Activated CD8-positive, alpha-beta memory T cell treated with anti-CD3 and anti-CD28 coated beads for 36 hours (primary cell): ENCODE measurements around the gene LRP2. TPM values are rescaled to one million over a fixed set of nuclear protein-coding genes. Genes with fewer than 3 reads are reported as not detected.
"Not testable (repeated sequence)": the region's sequence is repeated elsewhere in the genome, so short reads cannot be mapped to it uniquely, and the experiment has no call there.

Experiments
- CTCF ChIA-PET: fragments of 350-600 bp; sonication (Branson Sonifier 250); formaldehyde crosslinking; loops from one replicate; lab custom pipeline; 2021; ENCODE audit warnings: antibody characterized with exemption; lab: Charles Lee
- POLR2A ChIA-PET: fragments of 350-600 bp; sonication (Branson Sonifier 250); formaldehyde crosslinking; loops from one replicate; lab custom pipeline; 2021; ENCODE audit warnings: antibody characterized with exemption; lab: Charles Lee
- total RNA-seq, 2 experiments: library from RNA; stranded (reverse); gene quantifications; one replicate each; pipeline ENCODE4 v1.2.3, GENCODE V29; 2021

The LRP2 gene
- total RNA-seq, 2 experiments from 2014 or later: 0.08 to 0.17 TPM

DNA sequence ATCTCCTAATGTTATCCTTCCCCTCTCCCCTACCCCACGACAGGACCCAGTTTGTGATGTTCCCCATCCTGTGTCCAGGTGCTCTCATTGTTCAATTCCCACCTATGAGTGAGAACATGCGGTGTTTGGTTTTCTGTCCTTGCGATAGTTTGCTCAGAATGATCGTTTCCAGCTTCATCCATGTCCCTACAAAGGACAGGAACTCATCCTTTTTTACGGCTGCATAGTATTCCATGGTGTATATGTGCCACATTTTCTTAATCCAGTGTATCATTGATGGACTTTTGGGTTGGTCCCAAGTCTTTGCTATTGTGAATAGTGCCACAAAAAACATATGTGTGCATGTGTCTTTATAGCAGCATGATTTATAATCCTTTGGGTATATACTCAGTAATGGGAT, 54.0 kb downstream of the LRP2 start:
- POLR2A ChIA-PET: not testable (repeated sequence)
- CTCF ChIA-PET: interaction anchor here (0.6 kb wide), 1 partner anchor 8 kb away, joined by 4 read pairs; no protein-coding TSS in a partner anchor

DNA sequence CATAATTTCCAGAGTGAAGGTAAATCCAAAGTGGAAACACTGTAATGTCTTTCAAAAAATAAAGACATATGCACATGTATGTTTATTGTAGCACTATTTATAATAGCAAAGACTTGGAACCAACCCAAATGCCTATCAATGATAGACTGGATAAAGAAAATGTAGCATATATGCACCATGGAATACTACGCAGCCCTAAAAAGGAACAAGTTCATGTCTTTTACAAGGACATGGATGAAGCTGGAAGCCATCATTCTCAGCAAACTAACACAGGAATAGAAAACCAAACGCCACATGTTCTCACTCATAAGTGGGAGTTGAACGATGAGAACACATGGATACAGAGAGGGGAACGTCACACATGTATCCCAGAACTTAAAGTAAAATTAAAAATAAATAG, 57.6 kb downstream of the LRP2 start:
- CTCF ChIA-PET, POLR2A ChIA-PET: not testable (repeated sequence)

DNA sequence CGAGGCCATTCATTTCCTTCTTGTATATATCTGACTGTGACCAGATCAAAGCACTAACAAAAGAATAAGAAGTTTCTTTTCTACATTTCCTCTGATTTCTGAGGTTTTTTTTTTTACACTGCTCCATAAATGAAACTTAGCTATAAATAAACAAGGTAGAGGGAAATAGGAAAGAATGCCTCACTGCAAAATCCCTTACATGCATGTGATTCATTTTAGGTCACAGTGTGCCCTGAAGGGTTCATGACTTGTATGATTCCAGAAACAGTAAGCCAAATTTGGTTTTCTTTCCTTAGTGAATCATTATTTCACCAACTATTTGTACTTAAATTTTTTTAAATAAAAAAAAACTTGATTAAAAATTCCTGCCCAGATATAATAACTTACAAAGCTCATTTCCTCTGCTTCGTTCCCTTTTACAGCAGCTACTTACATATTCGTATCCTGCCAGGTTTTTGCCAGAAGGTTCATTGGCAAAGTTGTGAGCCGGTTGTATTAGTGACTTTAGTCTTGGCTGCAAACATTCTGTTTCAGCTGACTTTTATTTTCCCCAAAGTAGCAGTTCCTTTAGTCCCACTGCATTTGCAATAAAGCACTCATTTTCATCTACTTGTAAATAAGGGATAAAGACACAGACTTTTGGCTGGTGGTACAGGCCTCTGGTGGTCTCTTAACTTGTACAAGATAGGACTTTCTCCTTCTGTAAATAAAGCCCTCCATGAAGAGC, 58.6 kb downstream of the LRP2 start:
- ChIA-PET POLR2A (no interaction called here), CTCF (no interaction called here)

GRCh38 chr2:169302364-169302763, 60.0 kb downstream of the LRP2 start:
- CTCF ChIA-PET: no interaction called here
- POLR2A ChIA-PET: no interaction called here

GRCh38 chr2:169301596-169302335, 60.6 kb downstream of the LRP2 start:
- ChIA-PET POLR2A (no interaction called here), CTCF (no interaction called here)

- POLR2A ChIA-PET: no interaction called here
- CTCF ChIA-PET: no interaction called here
Observed at GRCh38 chr2:169300636-169301530, 61.5 kb downstream of the LRP2 start.

DNA sequence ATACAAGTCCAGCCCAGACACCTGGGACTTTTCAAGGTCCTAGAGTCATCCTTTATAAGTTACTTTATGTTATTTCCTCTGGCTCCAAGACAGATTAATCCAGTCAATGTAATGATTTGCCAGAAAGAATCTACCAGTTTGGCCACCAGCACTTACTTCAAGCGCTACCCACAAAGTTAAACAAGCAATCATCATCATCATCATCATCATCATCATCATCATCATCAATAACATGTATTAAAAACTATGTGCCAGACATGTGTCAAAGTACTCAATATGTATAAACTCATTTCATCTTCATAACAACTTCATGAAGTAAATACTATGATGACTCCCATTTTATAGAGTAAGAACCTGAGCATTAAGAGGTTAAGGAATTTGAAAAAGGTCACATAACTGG, 64.3 kb downstream of the LRP2 start:
- ChIA-PET POLR2A (no interaction called here), CTCF (no interaction called here)

DNA sequence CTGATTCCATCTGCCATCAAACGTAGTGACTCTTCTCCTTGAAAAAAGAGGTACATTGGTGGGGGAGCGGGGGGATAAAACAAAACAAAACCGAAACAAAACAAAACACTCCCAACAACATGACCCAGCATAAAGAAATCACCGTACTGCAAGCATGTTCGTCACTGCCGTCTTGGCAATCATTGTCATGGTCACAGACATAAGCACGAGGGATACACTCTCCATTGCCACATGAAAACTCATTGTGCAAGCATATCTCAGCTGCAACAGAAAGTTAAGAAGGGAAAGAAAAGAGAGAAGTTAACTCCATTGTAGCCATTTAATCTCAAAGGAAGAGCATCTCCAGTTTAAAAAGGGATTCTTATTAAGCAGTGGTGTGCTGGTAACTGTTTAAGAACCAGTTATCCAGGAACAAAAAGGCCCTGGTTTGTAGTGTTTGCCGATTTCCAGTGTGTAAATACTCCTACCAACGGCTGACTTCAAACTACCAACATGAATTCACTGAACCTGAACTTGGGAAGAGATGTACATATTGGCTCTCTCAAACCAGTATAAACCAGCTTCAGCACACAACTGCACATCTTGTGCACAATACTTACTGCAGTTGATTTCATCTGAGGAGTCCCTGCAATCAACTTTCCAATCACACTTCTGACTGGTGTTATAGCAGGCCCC, 68.2 kb downstream of the LRP2 start:
- POLR2A ChIA-PET: interaction anchor here (0.7 kb wide), 1 partner anchor 365 kb away, joined by 9 read pairs; no protein-coding TSS in a partner anchor
- CTCF ChIA-PET: no interaction called here

DNA sequence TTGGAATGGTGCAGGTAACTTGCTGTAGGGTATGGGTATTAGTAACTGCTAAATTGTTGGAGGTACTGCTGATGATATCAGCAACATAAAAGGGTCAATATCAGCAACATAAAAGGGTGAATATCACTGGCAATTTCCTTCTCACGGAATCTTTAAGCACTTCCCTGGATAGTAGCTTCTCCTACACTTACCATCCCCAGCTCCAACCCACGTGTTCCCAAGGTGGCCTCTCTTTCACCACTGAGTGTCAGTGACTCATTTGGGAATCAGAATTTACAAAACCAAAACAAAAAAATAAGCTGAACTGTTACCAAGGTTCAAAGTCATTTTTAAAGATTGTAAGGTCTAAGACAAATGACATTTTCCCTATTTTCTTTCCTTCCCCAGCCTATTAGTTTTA, 70.8 kb downstream of the LRP2 start:
- ChIA-PET POLR2A (no interaction called here), CTCF (no interaction called here)

GRCh38 chr2:169290433-169290832, 71.9 kb downstream of the LRP2 start:
- ChIA-PET CTCF (no interaction called here), POLR2A (no interaction called here)

DNA sequence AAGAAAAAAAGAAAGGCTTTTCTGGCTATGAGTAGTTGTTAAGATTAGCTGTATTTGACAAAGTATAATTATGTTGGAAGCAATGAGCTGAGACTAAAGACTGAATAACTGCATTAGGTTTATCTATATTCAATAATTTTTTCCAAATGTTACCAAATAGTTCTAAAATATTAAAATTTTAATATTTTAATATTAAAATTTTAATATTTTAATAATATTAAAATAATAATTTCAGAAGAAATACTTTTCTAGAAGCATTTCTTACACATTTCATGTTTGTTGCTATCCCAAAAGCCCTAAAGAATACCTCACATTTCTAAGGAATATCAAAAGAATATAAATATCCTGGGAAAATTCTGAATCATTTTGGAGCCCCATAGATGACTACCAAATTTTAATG, 74.7 kb downstream of the LRP2 start:
- CTCF ChIA-PET: no interaction called here
- POLR2A ChIA-PET: no interaction called here

DNA sequence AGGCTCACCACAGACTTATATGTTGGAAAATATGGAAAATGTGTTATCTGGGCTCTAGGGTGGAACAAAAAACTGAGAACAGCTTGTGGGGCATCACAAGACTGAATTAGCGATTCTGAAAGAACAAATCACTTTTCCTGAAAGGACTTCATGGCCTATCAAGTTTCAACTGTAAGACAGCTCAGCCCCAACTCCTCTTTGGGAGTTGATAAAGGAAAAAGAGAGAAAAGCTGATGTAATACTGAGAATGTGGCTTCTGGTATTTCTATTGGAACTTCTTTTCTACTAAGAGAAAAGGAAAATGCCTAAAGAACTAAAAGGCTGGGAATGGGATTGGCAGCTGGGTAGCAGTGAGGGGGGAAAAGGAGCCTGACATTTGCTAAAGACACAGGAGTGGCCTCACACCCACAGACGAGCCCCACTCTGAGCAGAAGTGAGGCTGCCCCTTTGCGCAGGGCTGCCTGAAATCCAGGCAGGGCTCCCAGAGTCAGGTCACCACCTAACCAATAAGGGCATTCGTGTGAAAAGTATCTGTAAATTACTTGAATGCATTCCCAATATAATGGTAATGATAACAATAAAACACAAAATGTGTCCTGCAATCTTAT, 75.6 kb downstream of the LRP2 start:
- CTCF ChIA-PET: no interaction called here
- POLR2A ChIA-PET: no interaction called here

DNA sequence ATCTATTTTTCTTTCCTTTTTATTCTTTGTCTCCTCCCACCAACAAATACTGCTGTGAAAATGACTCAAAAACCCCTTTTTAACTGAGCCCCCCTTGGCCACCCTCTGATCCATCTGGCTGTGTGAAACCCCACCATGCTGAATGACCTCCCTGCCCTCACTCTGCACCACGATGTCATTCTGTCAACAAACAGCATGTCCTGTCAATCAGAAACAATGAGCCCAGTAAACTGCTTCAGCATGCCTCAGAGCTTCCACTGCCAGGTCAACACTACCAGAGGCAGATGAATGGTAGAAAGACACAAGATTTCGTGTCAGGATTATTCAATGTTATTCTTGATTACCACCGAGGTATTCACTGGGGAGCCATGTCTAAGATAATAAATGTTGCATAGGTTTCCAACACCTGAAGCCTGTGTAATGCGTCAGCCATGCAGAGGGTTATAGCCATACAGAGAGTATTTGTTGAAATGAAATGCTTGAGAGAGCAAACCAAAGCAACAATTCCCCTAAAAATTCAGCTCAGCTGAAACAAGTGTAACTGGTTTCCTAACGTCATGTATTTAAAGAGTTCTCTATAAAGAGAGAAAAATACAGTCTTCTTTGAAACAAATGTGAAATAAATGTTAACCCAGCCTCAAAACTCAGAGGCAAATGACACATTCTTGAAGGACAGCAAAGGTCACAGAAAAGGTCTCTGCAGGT, 76.7 kb downstream of the LRP2 start:
- ChIA-PET CTCF (no interaction called here), POLR2A (no interaction called here)

DNA sequence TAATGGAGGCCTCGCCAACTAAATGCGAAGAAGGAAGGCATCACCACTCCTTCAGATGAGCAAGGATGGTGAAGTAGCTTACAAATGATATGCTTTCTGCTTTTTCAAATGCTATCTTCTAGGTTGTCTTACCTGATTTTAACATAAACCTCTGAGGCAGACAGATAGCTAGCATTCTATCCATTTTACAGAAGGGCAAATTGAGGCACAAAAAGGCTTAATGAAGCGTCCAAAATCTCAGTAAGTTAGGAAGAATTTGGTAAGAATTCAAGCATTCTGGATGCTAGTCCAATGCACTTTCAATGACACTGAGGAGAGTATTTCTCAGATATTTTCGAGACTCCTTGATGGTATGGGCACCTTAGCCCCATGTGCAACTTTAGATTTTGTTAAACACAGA, 81.8 kb downstream of the LRP2 start:
- ChIA-PET CTCF (no interaction called here), POLR2A (no interaction called here)

DNA sequence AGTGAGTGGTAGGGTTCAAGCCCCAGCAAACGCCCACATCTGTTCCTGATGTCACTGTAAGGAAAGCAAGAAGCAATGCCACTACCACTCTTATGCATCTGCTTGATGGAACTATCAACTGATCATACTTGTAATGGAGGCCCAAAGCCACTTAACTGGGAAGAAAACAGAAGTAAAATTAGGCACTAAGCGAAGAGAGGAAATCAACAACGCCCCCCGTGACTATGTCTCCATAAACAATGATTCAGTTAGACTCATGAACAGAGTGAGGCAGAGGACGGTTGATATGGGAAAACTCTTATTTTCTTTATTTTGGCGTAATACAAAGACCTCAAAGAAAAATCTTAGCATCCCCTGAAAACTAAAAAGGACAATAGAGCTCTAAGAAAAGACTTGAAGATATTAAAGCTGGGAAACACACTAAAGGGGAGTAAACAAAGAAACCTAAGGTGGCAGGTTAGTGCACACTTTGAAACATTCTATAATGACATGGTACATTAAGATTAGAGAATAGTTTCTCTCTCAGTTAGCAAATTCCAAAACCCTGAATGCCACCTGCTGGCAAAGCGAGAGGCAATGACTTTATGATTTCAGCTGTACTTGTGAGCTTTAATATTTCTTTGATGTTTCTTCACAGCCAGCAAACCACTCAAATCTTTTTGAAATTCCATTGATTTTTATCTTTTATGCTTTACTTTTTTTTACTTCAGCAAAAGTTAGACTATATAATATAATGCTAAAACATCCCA, 86.5 kb downstream of the LRP2 start:
- ChIA-PET CTCF (no interaction called here), POLR2A (no interaction called here)

GRCh38 chr2:169272010-169272409, 90.3 kb downstream of the LRP2 start:
- ChIA-PET CTCF (no interaction called here), POLR2A (no interaction called here)

DNA sequence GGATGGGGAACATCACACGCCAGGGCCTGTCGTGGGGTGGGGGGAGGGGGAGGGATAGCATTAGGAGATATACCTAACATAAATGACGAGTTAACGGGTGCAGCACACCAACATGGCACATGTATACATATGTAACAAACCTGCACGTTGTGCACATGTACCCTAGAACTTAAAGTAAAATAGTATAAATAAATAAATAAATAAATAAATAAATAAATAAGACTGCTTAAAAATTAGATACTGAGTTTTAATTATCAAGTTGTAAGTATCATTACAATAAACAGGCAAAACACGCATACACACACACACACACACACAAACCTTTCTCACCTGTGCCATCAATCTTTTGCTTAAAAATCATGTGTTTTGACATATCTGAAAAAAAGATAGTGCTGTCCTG, 91.8 kb downstream of the LRP2 start:
- POLR2A ChIA-PET, CTCF ChIA-PET: not testable (repeated sequence)

GRCh38 chr2:169265591-169265990, 96.7 kb downstream of the LRP2 start:
- POLR2A ChIA-PET: no interaction called here
- CTCF ChIA-PET: no interaction called here
